ENCODE data around the gene GOLGA2. TPM values are rescaled to one million over a fixed set of nuclear protein-coding genes. Genes with fewer than 3 reads are reported as not detected.
A peak's percentile ranks its signal among the peaks of the same experiment; 100 is the strongest.

Gene GOLGA2
- total and polyA plus RNA-seq, 12 donors = 35.8 to 221 (median 85.6) TPM

DNA sequence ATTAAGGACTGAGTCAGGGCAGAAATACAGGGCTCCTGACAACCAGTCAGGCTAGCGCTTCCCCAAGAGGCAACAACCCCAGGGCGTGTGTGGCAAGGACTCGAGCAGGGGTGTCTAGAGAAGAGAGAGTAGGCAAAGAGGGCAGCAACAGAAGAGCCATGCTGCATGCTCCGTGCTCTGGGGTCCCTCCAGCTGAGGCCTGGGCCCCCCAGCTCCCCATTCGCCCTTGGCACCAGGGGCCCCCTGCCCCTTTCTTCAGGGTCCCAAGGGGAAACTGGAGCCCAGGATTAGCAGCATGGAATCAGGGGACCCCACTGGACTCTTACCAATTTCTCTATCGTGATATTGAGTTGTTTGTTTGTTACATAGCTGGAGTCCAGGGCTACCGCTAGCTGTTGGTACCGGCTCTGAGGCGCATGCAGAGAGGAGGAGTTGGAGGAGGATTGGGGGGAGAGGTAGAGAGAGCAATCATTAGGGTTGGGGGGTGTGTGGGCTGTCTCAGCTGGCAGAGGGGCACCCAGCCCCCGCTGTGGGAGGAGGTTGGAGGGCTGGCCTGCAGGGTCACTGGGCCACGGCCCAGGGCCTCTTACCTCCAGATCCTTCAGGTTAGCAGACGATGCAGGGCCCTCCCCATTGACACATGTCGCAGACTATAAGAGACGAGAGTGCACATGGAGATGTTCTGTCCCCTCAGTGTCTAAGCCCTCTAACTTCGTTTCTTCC, 8.8 kb downstream of the GOLGA2 start:
- H3K27me3 ChIP-seq = no peaks in the 10 kb centered on the region
- TF ChIP-seq POLR2A (IDR thresholded peaks at IDR 0.05) = no peak
- TF ChIP-seq, protein P1, sequence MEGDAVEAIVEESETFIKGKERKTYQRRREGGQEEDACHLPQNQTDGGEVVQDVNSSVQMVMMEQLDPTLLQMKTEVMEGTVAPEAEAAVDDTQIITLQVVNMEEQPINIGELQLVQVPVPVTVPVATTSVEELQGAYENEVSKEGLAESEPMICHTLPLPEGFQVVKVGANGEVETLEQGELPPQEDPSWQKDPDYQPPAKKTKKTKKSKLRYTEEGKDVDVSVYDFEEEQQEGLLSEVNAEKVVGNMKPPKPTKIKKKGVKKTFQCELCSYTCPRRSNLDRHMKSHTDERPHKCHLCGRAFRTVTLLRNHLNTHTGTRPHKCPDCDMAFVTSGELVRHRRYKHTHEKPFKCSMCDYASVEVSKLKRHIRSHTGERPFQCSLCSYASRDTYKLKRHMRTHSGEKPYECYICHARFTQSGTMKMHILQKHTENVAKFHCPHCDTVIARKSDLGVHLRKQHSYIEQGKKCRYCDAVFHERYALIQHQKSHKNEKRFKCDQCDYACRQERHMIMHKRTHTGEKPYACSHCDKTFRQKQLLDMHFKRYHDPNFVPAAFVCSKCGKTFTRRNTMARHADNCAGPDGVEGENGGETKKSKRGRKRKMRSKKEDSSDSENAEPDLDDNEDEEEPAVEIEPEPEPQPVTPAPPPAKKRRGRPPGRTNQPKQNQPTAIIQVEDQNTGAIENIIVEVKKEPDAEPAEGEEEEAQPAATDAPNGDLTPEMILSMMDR (IDR thresholded peaks at IDR 0.05) = no peak
- DNase-seq = no peak
- peaks cover 0 to 60% of the 10 kb centered on the region in 2 donors for H3K36me3 ChIP-seq (replicated peaks in 1 of 2)
- no peak overlapping the region for H3K4me3 ChIP-seq
- 90 to 92% (median 92%) methylated on average over 13 to 15 of the region's 15 CpGs for WGBS, 4 donors
- intact Hi-C loops (cut with DNase I) = no loop called here
- no peak overlapping the region for H3K27ac ChIP-seq
- H3K4me1 ChIP-seq (replicated peaks in 1 of 2) = no peaks in the 10 kb centered on the region
- no peaks in the 10 kb centered on the region for H3K9me3 ChIP-seq (replicated peaks in 1 of 3)

DNA sequence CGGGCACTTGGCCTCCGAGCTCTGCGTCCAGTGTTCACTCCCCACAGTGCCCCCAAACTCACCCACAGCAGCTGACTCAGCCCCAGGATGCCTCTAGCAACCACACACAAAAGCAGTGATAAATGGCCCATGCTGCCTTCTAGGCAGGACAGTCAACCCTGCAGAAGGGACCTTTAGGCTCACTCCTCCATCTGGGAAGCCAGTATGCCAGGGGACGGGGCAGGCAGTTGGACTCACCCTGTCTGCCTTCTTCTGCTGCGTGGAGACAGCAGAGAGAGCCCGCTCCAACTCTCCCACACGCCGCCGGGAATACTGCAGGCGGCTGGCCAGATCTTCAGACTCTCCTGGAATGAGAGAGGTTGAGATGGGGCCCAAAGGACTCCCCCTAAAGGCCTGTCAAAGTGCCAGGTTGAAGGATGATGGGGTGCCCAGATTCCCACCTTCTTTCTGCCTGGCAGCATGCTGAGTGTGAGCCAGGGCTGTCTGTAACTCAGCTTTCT, 10.4 kb downstream of the GOLGA2 start:
- Histone ChIP-seq H3K9me3 (replicated peaks in 1 of 3) (no peaks in the 10 kb centered on the region), H3K27ac (no peak overlapping the region), H3K4me1 (replicated peaks in 1 of 2) (no peaks in the 10 kb centered on the region), H3K4me3 (no peak overlapping the region), H3K27me3 (no peaks in the 10 kb centered on the region), H3K36me3 (replicated peaks in 1 of 2) (peaks cover 0 to 62% of the 10 kb centered on the region in 2 donors)
- intact Hi-C loops (cut with DNase I) = no loop called here
- 89 to 100% (median 93%) methylated on average over 6 to 10 of the region's 10 CpGs for WGBS, 4 donors
- TF ChIP-seq, protein P1 (IDR thresholded peaks at IDR 0.05) = no peak
- TF ChIP-seq POLR2A (IDR thresholded peaks at IDR 0.05) = no peak
- DNase-seq = no peak

DNA sequence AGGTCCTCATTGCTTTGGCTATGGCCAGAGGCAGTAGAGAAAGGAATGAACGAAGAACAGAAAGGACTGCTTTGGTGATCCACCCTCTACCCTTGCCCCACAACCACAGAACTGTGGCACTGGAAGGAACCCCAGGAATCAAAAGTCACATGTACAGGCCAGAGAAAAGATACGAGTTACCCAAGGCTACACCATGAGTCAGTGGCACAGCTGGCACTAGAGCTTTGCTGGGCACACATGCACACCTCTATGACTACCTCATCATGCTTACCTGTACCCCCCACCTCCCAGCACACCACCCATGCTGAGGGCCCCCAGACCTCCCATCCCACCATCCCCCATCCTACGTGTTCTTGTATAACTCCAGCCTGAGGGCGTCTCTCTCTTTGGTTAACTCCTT, 13.1 kb downstream of the GOLGA2 start:
- H3K27ac ChIP-seq = peak overlapping the region in 1 of 5 donors; percentile 16
- WGBS, 4 donors = 44 to 59% (median 48%) methylated on average over 4 of the region's 4 CpGs
- intact Hi-C loops (cut with DNase I) = no loop called here

DNA sequence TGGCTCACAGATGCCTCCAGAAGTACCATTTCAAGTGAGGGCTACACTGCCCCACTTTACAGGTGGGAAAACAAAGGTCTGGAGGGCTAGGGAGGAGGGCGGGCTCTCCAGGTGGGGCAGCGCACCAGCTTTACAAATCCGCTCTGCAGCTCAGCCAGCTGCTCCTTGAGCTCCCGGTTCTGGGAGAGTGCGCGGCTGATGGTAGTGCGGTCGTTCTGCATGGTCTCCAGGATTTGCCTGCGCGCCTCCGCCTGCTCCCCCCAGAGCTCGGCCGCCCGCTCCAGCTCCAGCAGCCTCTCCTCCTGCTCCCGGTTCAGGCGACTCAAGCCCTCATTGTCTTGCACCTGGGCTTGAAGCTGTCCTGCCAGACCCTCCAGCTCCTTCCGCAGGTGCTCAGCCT, 15.5 kb downstream of the GOLGA2 start:
- WGBS, 4 donors = 92 to 96% (median 96%) methylated on average over 7 to 17 of the region's 17 CpGs
- no peak overlapping the region for H3K4me3 ChIP-seq
- no peaks in the 10 kb centered on the region for H3K9me3 ChIP-seq (replicated peaks in 1 of 3)
- intact Hi-C loops (cut with DNase I) = no loop called here
- H3K4me1 ChIP-seq (replicated peaks in 1 of 2) = no peaks in the 10 kb centered on the region
- no peak for TF ChIP-seq POLR2A (IDR thresholded peaks at IDR 0.05)
- TF ChIP-seq, protein P1 (IDR thresholded peaks at IDR 0.05) = no peak
- DNase-seq = no peak
- H3K27me3 ChIP-seq = no peaks in the 10 kb centered on the region
- H3K27ac ChIP-seq = no peak overlapping the region
- peaks cover 0 to 80% of the 10 kb centered on the region in 2 donors for H3K36me3 ChIP-seq (replicated peaks in 1 of 2)

More for the DNA sequence above, 13.1 kb downstream of the GOLGA2 start:
- peaks cover 0 to 73% of the 10 kb centered on the region in 2 donors for H3K36me3 ChIP-seq (replicated peaks in 1 of 2)
- peak in 4 of 7 donors; percentile 53 to 58 (median 56) for DNase-seq
- H3K9me3 ChIP-seq (replicated peaks in 1 of 3) = no peaks in the 10 kb centered on the region
- TF ChIP-seq, protein P1 (IDR thresholded peaks at IDR 0.05) = no peak
- no peak for TF ChIP-seq POLR2A (IDR thresholded peaks at IDR 0.05)
- H3K27me3 ChIP-seq = no peaks in the 10 kb centered on the region
- no peak overlapping the region for H3K4me3 ChIP-seq
- H3K4me1 ChIP-seq (replicated peaks in 1 of 2) = no peaks in the 10 kb centered on the region
